Osteocyte (in vitro differentiated cells): Measurements from ENCODE around the gene ARHGDIG. TPM values are rescaled to one million over a fixed set of nuclear protein-coding genes. Genes with fewer than 3 reads are reported as not detected.
"Not testable (repeated sequence)": the region's sequence is repeated elsewhere in the genome, so short reads cannot be mapped to it uniquely, and the experiment has no call there.

ENCODE experiments used
- DNase-seq: peaks from one replicate; pipeline ENCODE4 v3.0.0; 2021; ENCODE audit warnings: mixed read lengths; ENCODE audit not compliant: unreplicated experiment; ENCODE audit errors: extremely low spot score
- H3K27ac Mint-ChIP-seq: one replicate; pipeline ENCODE4 v1.8.0; 2021; ENCODE audit warnings: mild to moderate bottlenecking, mixed read lengths; ENCODE audit not compliant: unreplicated experiment
- H3K27me3 Mint-ChIP-seq: one replicate; pipeline ENCODE4 v1.8.0; 2021; ENCODE audit warnings: mixed read lengths; ENCODE audit not compliant: unreplicated experiment
- H3K36me3 Mint-ChIP-seq: one replicate; pipeline ENCODE4 v1.8.0; 2021; ENCODE audit warnings: mixed read lengths; ENCODE audit not compliant: unreplicated experiment
- H3K4me1 Mint-ChIP-seq: one replicate; pipeline ENCODE4 v1.8.0; 2021; ENCODE audit warnings: mixed read lengths; ENCODE audit not compliant: unreplicated experiment
- H3K4me3 Mint-ChIP-seq: one replicate; pipeline ENCODE4 v1.8.0; 2021; ENCODE audit warnings: mild to moderate bottlenecking, moderate library complexity, mixed read lengths; ENCODE audit not compliant: unreplicated experiment
- H3K9me3 Mint-ChIP-seq: one replicate; pipeline ENCODE4 v1.8.0; 2021; ENCODE audit warnings: mixed read lengths; ENCODE audit not compliant: unreplicated experiment
- CTCF ChIP-seq: fragments of 200-600 bp; sonication (generic); IDR thresholded peaks from 2 replicates; pipeline ENCODE4 v1.5.0; 2021; ENCODE audit warnings: antibody characterized with exemption, mild to moderate bottlenecking, moderate library complexity
- total RNA-seq: library from RNA; stranded (reverse); gene quantifications from 2 replicates; pipeline ENCODE4 v1.2.1, GENCODE V29; 2021

Gene ARHGDIG
- total RNA-seq, 1 donor from 2014 or later: 0.54 TPM

GRCh38 chr16:330741-331140 is 50.4 kb downstream of the ARHGDIG start:
- DNase-seq: no peak
- no peak for TF ChIP-seq CTCF
- no peaks in the 10 kb centered on the region for H3K36me3 Mint-ChIP-seq
- H3K9me3 Mint-ChIP-seq: no peaks in the 10 kb centered on the region
- peaks cover 15% of the 10 kb centered on the region for H3K4me1 Mint-ChIP-seq
- no peak overlapping the region for H3K27ac Mint-ChIP-seq
- no peaks in the 10 kb centered on the region for H3K27me3 Mint-ChIP-seq
- no peak overlapping the region for H3K4me3 Mint-ChIP-seq

GRCh38 chr16:331181-331814 is 50.9 kb downstream of the ARHGDIG start:
- peaks cover 15% of the 10 kb centered on the region for H3K4me1 Mint-ChIP-seq
- not testable (repeated sequence) for DNase-seq, H3K27me3 Mint-ChIP-seq, H3K27ac Mint-ChIP-seq, H3K36me3 Mint-ChIP-seq, H3K9me3 Mint-ChIP-seq, H3K4me3 Mint-ChIP-seq

Other genes with a start within 250 kb of the ARHGDIG start
- gene POLR3K, start 227.0 kb upstream of the ARHGDIG start, total RNA-seq: 9.9 and 10.3 TPM in 2 replicates
- gene SNRNP25, start 226.8 kb upstream of the ARHGDIG start, total RNA-seq: 28.6 and 30.4 TPM in 2 replicates
- gene RHBDF1, start 208.0 kb upstream of the ARHGDIG start, total RNA-seq: 56.8 and 57.6 TPM in 2 replicates
- gene MPG, start 202.4 kb upstream of the ARHGDIG start, total RNA-seq: 65.9 and 71.6 TPM in 2 replicates
- 45.1 and 45.3 TPM in 2 replicates for gene NPRL3, start 141.9 kb upstream of the ARHGDIG start, total RNA-seq
- gene HBZ, start 127.9 kb upstream of the ARHGDIG start, total RNA-seq: not detected in 2 replicates
- not detected in 2 replicates for gene HBM, start 114.6 kb upstream of the ARHGDIG start, total RNA-seq
- not detected in 2 replicates for gene HBA2, start 107.7 kb upstream of the ARHGDIG start, total RNA-seq
- not detected in 2 replicates for gene HBA1, start 103.9 kb upstream of the ARHGDIG start, total RNA-seq
- not detected in 2 replicates for gene HBQ1, start 100.1 kb upstream of the ARHGDIG start, total RNA-seq
- gene LUC7L, start 51.1 kb upstream of the ARHGDIG start, total RNA-seq: 103 and 104 TPM in 2 replicates
- gene FAM234A, start 45.8 kb upstream of the ARHGDIG start, total RNA-seq: 171 and 185 TPM in 2 replicates
- 6.2 and 9.5 TPM in 2 replicates for gene RGS11, start 4.6 kb upstream of the ARHGDIG start, total RNA-seq
- gene PDIA2, start 2.6 kb downstream of the ARHGDIG start, total RNA-seq: not detected in 2 replicates
- gene AXIN1, start 72.1 kb downstream of the ARHGDIG start, total RNA-seq: 31.5 and 33.0 TPM in 2 replicates
- gene MRPL28, start 89.9 kb downstream of the ARHGDIG start, total RNA-seq: 71.7 and 74.3 TPM in 2 replicates
- 59.3 and 61.6 TPM in 2 replicates for gene PGAP6, start 101.4 kb downstream of the ARHGDIG start, total RNA-seq
- gene NME4, start 116.6 kb downstream of the ARHGDIG start, total RNA-seq: 148 and 157 TPM in 2 replicates
- gene DECR2, start 121.3 kb downstream of the ARHGDIG start, total RNA-seq: 23.4 and 23.9 TPM in 2 replicates
- gene RAB11FIP3, start 145.1 kb downstream of the ARHGDIG start, total RNA-seq: 60.2 and 65.2 TPM in 2 replicates
- 38.3 and 39.9 TPM in 2 replicates for gene CAPN15, start 247.1 kb downstream of the ARHGDIG start, total RNA-seq